ENCODE measurements around the gene KDELR1.

DNA sequence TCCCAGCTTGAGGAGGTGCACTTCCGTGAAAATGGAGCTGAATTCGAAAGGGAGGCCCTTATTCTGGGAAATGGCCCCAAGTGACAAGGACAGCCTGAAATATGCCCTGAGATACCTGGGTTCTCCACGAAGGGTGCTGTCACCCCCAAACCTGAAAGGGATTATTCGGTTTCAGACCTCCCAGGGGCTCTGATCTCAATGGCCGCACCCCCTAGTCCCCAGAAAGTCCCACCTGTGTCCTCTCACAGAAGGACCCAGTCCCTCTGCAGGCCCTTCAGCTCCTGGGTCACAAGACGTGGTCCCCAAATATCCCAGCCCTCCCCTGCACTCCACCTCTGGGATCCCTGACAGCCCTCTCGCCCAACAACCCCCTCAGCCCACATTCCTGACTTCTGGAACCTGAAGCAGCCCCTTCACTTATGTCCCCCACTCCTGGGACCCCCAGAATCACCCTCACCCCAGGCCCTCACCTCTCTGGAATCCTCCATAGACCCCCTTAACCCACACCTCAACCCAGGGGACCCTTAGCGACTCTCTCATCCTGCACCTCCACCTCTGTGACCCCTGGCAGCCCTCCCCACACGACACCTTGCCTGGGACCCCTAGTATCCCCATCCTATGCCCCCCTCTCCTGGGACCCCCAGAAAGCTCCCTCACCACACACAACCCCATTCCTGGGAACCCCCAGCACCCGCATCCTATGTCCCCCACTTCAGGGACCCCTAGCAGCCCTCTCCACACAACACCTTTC, 26.6 kb downstream of the KDELR1 start:
- TF ChIP-seq, protein P1, sequence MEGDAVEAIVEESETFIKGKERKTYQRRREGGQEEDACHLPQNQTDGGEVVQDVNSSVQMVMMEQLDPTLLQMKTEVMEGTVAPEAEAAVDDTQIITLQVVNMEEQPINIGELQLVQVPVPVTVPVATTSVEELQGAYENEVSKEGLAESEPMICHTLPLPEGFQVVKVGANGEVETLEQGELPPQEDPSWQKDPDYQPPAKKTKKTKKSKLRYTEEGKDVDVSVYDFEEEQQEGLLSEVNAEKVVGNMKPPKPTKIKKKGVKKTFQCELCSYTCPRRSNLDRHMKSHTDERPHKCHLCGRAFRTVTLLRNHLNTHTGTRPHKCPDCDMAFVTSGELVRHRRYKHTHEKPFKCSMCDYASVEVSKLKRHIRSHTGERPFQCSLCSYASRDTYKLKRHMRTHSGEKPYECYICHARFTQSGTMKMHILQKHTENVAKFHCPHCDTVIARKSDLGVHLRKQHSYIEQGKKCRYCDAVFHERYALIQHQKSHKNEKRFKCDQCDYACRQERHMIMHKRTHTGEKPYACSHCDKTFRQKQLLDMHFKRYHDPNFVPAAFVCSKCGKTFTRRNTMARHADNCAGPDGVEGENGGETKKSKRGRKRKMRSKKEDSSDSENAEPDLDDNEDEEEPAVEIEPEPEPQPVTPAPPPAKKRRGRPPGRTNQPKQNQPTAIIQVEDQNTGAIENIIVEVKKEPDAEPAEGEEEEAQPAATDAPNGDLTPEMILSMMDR (IDR thresholded peaks at IDR 0.05) = no peak
- no peak for TF ChIP-seq POLR2A (IDR thresholded peaks at IDR 0.05)
